Hematopoietic multipotent progenitor cell treated with erythropoietin and hydrocortisone succinate and interleukin-3 and kit ligand, for 17 days (in vitro differentiated cells): Measurements from ENCODE around the gene DLG5.

ENCODE experiments used
- DNase-seq: peaks from one replicate; pipeline ENCODE4 v3.0.0-alpha.2; 2015; ENCODE audit warnings: low spot score

The DLG5 gene

GRCh38 chr10:77865580-77866324, 60.8 kb downstream of the DLG5 start:
- no peak for DNase-seq

GRCh38 chr10:77864151-77864851, 62.3 kb downstream of the DLG5 start:
- DNase-seq: no peak

- no peak for DNase-seq
Measured at GRCh38 chr10:77863446-77863845, 63.1 kb downstream of the DLG5 start.

GRCh38 chr10:77862595-77862994, 64.0 kb downstream of the DLG5 start:
- no peak for DNase-seq

- DNase-seq: no peak
Measured at GRCh38 chr10:77861366-77861765, 65.2 kb downstream of the DLG5 start.

- no peak for DNase-seq
Measured at GRCh38 chr10:77859865-77860282, 66.7 kb downstream of the DLG5 start.

GRCh38 chr10:77859200-77859864, 67.2 kb downstream of the DLG5 start:
- DNase-seq: no peak

- no peak for DNase-seq
Measured at GRCh38 chr10:77857272-77857671, 69.3 kb downstream of the DLG5 start.

GRCh38 chr10:77856566-77856965, 70.0 kb downstream of the DLG5 start:
- DNase-seq: no peak

GRCh38 chr10:77855404-77856155, 71.0 kb downstream of the DLG5 start:
- no peak for DNase-seq

GRCh38 chr10:77854115-77854514, 72.4 kb downstream of the DLG5 start:
- DNase-seq: no peak

GRCh38 chr10:77853256-77853655, 73.3 kb downstream of the DLG5 start:
- DNase-seq: no peak

- no peak for DNase-seq
Measured at GRCh38 chr10:77850620-77851231, 75.8 kb downstream of the DLG5 start.

- no peak for DNase-seq
Measured at GRCh38 chr10:77849039-77849664, 77.4 kb downstream of the DLG5 start.

GRCh38 chr10:77846718-77847311, 79.7 kb downstream of the DLG5 start:
- peak; percentile 52 for DNase-seq

- no peak for DNase-seq
Measured at GRCh38 chr10:77845451-77845850, 81.1 kb downstream of the DLG5 start.

GRCh38 chr10:77844713-77845445, 81.7 kb downstream of the DLG5 start:
- no peak for DNase-seq

GRCh38 chr10:77844177-77844576, 82.4 kb downstream of the DLG5 start:
- DNase-seq: no peak

GRCh38 chr10:77843264-77843663, 83.3 kb downstream of the DLG5 start:
- no peak for DNase-seq

GRCh38 chr10:77842652-77843212, 83.8 kb downstream of the DLG5 start:
- DNase-seq: no peak
